ENCODE measurements around the gene CERS5.

GRCh38 chr12:50157259-50157658, 9.9 kb downstream of the CERS5 start:
- TF ChIP-seq CTCF (IDR thresholded peaks at IDR 0.05; ENCODE audit: low read length) (no peak), EZH2 (IDR thresholded peaks at IDR 0.05; ENCODE audit: borderline replicate concordance, low read length) (no peak)

All from OCI-LY1 (cell line).